Cerebellar cortex (tissue), 1 donor: Measurements from ENCODE around the gene PLCG2.

Experiments
- DNase-seq: peaks from one replicate; pipeline ENCODE4 v3.0.0-alpha.2; 2015; ENCODE audit warnings: low spot score

The PLCG2 gene

DNA sequence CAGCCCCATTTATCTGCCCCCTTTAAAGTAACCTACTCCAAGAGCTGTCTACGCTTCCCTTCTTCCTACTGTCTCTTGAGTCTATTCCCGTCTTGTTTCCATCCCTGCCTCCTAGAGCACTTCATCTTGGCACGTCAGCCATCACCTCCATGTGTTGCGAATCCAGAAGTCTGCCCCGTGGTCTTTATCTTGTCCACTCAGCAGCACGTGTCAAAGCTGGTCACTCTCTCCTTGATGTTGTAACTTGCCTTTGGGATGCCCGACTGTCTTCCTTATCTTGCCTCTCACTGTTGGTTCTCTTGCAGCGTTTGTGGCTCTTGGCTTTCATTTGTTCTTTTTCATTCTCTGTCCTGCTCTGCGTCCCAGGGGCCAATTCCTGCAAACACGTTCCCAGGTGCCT, 99.4 kb downstream of the PLCG2 start:
- no peak for DNase-seq

DNA sequence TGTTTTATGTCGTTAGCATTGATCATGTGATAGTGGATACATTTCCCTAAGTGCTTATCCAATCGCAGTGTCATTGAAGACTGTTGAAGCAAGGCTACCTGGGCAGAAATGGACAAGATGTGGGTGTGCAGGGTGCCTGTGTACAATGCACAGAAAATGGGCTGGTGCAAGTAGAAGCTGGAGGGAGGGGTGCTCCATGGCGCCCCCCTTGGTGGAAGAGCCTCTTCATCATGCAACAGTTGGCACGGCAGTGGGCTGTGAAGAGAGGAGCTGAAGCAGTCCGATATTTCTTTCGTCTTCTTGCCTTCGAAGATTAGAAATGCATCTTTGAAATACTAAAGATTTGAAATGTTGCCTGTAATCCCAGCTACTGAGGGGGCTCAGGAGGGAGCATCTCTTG, 100.5 kb downstream of the PLCG2 start:
- DNase-seq, result peak; percentile 3

DNA sequence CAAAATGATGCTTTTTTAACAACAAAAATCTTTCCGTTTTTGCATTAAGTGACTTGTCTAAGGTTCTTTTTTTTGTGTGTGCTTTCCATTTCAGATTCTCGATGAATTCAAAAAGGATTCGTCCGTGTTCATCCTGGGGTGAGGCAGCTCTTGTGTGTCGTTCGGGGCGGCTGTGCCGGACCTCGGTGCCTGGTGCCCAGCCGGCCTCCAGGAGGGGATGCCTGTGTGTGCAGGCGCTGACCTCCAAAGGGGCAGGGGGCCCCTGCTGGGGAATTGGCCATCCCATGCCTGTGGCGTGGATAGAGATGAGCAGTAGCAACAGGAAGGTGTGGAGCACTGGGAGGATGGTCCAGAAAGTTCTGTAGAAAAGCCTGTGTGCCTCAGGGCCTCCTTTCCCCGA, 101.7 kb downstream of the PLCG2 start:
- DNase-seq, result no peak

DNA sequence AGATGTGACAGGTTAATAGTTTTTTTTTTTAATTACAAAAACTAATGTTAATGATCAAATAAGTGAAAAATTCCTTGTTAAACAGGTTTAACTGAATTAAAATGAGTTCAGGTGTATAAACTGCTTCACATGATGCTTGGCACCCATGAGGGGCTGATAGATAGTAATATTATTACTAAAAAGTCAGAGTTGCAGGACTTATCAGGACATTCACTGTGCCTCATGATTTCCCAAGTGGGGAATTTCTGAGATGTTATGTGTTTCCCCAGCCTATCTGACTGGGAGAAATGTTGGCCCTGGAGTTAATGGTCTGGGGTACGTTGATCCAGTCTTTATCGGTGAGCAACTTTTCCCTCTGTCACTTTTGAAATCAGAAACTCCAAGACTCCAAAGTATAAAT, 102.1 kb downstream of the PLCG2 start:
- no peak for DNase-seq

DNA sequence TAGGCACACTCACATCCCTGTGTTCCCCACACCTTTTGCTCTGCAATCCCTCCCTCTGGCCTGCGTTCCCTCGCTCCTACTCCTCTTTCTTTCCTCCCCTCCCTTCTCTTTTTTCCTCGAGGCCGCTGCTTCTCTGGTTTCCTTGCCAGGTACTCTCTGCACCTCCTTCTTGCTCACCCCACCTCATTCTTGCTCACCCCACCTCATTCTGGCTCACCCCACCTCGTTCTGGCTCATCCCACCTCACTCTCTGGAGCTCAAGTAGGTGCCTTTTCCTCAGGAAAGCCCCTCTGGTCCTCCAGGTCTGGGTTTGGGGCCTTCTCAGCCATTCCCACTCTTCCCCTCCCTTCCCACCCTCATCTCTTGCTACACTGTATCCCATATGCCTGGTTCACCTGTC, 103.5 kb downstream of the PLCG2 start:
- no peak for DNase-seq

DNA sequence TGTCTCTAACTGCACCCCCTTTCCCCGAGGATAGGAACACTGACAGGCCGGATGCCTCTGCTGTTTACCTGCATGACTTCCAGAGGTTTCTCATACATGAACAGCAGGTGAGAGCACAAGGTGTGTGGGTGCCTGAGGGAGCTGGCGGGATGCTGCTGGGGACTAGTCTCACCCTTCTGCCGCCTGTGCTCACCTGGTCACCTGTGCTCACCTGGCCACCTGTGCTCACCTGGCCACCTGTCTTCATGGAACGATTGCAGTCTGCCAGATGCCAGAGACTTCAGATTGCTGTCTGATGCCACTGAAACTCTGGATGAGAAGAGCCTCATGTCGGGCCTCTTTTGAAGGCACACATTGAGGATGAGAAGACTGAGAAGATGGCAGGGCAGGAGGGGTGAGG, 104.1 kb downstream of the PLCG2 start:
- DNase-seq, result no peak

- peak; percentile 22 for DNase-seq
These were observed 107.0 kb downstream of the PLCG2 start for GRCh38 chr16:81885976-81886586.

- DNase-seq, result no peak
These were observed 109.7 kb downstream of the PLCG2 start for GRCh38 chr16:81888520-81889394.

GRCh38 chr16:81891736-81892364, 112.8 kb downstream of the PLCG2 start:
- DNase-seq, result no peak

GRCh38 chr16:81894592-81894991, 115.5 kb downstream of the PLCG2 start:
- DNase-seq, result no peak

GRCh38 chr16:81896902-81897301, 117.8 kb downstream of the PLCG2 start:
- DNase-seq, result no peak

- DNase-seq, result no peak
These were observed 120.5 kb downstream of the PLCG2 start for GRCh38 chr16:81899601-81900000.

DNA sequence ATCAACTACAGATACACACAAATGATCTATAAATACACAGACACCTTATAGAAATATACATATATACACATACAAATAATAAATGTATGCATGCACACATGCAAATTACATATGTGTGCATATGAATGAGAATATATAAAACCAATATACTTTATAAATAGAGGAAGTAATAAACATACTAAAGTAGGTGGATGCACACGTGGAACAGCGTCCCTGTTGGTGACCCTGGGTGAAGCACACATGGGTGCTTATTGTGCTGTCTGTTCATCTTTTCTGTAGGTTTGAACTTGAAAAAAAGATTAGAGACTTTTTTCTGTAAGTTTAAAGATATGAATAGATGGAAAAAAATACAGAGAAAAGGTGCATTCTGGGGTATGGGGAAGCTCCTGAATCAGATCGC, 120.9 kb downstream of the PLCG2 start:
- no peak for DNase-seq

DNA sequence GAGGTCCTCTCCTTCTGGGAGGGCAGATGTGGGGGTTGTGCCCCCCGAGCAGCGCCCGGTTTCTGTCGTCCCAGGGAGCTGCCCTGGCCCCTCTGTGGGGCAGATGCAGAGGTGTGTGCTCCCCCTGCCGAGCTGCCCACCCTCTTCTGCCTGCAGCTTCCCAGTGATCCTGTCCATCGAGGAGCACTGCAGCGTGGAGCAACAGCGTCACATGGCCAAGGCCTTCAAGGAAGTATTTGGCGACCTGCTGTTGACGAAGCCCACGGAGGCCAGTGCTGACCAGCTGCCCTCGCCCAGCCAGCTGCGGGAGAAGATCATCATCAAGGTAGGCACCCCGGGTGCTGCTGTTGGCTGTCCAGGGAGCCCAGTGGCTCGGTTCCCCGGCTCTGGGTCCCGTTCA, 121.4 kb downstream of the PLCG2 start:
- no peak for DNase-seq

DNA sequence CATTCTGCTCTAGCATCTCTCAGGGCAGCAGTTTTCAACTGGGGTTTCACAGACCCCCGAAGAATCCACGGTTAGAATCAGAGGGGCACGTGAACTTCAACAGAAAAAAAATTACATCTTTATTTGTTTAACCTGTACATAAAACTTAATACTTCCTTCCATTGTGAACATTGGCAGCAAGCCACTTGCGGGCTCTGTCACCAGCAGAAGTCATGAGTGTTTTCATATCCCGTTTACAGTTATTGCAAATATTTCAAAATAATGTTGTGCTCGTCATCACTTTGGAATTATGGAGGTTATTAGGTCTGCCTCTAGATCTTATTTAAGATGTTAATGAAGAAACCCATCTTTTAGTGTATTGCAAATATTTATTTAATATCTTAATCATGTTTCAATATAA, 122.4 kb downstream of the PLCG2 start:
- no peak for DNase-seq

GRCh38 chr16:81902025-81902424, 122.9 kb downstream of the PLCG2 start:
- no peak for DNase-seq

- no peak for DNase-seq
These were observed 125.2 kb downstream of the PLCG2 start for GRCh38 chr16:81904320-81904719.

- DNase-seq, result no peak
These were observed 126.2 kb downstream of the PLCG2 start for GRCh38 chr16:81905277-81905676.

DNA sequence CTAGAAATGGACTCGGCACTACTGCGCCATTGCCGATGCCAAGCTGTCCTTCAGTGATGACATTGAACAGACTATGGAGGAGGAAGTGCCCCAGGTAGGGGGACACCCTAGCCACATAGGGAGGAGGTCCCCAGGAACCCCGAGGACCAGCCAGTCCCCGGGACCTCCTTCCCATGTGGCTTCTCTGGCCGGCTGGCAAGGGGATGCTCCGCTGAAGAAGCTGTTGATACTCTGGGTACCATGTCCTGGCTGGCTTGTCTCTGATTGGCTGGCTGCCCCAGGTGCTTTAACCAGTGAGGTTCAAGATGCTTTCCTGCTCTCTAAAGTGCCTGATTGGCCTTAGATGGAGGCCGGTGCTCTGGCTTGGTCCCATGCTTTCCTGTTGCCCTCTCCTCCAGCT, 128.6 kb downstream of the PLCG2 start:
- DNase-seq, result no peak

GRCh38 chr16:81908466-81909262, 129.6 kb downstream of the PLCG2 start:
- DNase-seq, result no peak

DNA sequence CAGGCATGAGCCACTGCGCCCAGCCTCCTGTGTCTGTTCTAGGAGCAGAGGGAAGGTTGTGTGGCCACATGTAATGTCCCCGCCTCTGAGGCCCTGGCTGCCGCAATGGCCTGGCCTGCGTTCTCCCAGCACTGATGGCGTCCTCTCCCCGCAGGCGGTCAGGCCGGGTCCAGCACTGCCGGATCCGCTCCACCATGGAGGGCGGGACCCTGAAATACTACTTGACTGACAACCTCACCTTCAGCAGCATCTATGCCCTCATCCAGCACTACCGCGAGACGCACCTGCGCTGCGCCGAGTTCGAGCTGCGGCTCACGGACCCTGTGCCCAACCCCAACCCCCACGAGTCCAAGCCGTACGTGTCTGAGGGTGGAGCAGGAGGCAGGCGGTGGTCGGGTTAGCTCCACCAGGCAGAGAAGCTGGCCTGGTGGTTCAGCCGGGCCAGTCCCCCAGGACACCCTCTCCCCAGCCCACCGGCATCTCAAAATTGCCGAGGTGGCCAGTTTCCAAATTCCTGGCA, 131.3 kb downstream of the PLCG2 start:
- DNase-seq, result no peak

DNA sequence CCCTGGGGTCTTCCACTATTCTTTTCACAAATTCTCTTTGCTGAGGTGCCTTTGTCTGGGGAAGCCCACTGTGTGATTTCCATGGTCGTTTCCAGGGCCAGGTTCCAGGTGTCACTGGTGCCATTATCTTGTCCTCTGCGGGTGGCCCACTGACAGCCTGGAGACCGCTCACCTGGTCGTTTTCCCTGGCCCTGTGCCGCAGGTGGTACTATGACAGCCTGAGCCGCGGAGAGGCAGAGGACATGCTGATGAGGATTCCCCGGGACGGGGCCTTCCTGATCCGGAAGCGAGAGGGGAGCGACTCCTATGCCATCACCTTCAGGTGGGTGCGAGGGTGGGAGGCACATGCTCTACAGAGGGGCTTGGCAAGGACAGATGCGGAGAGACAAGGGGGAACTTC, 133.3 kb downstream of the PLCG2 start:
- no peak for DNase-seq
